Hematopoietic multipotent progenitor cell treated with erythropoietin and hydrocortisone succinate and interleukin-3 and kit ligand, for 4 days (in vitro differentiated cells): Measurements from ENCODE around the gene KIF17.

Experiments used
- DNase-seq: peaks from one replicate; pipeline ENCODE4 v3.0.0-alpha.2; 2015

KIF17 gene

DNA sequence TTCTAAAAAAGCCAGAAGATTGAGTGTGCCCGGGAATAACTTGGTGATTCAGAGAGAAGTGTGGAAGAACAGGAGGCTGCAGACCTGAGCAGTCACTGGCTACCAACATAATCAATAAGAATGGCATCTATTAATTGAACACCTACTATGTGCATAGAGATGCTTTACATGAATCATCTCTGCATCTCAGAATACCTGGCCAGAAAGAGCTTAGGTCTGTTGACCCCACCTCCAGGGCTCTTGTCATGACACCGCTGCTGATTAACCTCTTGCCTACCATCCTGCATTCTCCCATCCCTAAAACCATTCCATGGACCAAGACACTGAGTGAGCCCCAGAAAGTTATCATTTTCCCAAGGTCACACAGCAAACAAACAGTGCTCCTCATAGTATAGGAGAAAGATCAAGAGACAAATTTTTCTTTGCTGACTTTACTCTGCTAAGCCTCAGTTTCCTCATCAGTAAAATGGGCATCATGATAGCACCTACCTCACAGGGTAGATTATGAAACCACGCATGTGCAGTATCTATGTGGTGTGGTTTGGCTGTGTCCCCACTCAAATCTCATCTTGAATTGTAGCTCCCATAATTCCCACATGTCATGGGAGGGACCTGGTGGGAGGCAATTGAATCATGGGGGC lies 100.8 kb downstream of the KIF17 start:
- no peak for DNase-seq

DNA sequence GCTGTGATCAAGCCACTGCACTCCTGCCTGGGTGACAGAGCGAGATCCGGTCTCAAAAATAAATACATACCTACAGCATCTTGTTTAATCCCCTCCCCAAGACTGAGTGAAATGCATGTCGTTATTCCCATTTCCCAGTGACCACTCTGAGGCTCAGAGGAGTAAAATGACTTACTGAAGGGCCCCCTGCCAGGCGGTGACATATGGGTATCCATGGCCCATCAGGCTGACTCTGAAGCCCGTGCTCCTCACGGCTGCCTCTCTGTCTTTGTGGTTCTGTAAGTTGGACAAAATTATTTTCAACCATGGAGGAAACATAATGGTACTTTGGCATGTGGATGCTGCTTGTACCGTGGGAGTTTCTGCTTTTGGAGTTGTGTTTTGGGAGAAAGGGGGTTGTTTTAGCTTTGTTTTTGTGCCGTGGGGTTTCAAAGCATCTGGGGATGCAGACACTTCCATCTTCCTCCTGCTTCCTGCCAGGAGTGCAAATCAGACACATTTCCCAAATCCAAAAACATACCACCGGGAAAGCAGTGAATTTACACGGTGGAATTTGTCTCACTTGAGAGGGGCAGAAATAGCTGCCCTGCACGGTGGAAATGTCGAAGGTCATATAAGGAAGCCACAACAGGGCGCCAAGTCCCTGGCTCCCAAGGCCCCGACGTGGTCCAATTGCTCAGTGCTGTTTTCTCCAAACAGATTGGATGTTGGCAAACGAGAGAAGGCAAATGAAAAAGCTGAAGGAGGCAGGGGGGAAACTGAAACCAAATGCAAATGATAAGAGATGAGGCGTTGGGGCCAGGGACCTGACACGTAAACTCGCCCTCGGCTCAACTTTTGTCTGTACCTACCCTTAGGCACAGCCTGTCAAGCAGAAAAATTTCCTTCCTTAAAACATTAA lies 101.6 kb downstream of the KIF17 start:
- DNase-seq, result peak; percentile 6

DNA sequence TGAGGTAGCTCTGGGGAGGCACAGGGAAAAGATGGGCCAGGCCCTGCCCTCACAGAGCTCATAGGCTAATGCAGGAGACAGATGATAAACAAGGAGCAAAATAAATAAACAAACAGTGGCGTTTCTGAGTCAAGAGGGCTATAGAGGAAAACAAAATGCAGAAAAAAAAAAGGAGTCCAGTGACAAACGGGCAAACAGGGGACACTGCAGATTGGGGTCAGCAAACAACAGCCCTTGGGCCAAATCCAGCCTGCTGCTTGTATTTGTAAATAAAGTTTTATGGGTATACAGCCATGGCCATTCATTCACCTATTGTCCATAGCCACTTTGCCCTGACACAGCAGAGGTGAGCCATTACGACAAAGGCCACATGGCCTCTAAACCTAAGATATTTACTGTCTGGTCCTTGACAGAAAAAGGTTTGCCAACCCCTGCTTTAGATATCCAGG lies 103.7 kb downstream of the KIF17 start:
- DNase-seq, result no peak
